Breast epithelium (tissue), 4 donors: ENCODE measurements around the gene MADCAM1. TPM values are rescaled to one million over a fixed set of nuclear protein-coding genes. Genes with fewer than 3 reads are reported as not detected.
A peak's percentile ranks its signal among the peaks of the same experiment; 100 is the strongest.

ENCODE experiments used
- DNase-seq, 2 donors: peaks; one replicate each; pipeline ENCODE4 v3.0.0-alpha.2; 2019; ENCODE audit warnings: low spot score in 2 of 2
- H3K27ac ChIP-seq, 2 donors: fragments of 200-600 bp; sonication (generic) in 1 of 2; one replicate each; pipeline ENCODE4 v1.5.1; 2016 to 2019; ENCODE audit warnings: mild to moderate bottlenecking in 1 of 2
- H3K27me3 ChIP-seq, 2 donors: fragments of 200-600 bp; sonication (generic) in 1 of 2; one replicate each; pipeline versions ENCODE4 v1.5.1 to v1.6.0; 2017 to 2019; ENCODE audit warnings: control low read depth in 1 of 2, mild to moderate bottlenecking in 1 of 2
- H3K36me3 ChIP-seq: fragments of 200-600 bp; one replicate; pipeline ENCODE4 v1.5.1; 2019
- H3K4me1 ChIP-seq, 2 donors: fragments of 200-600 bp; sonication (generic); one replicate each; pipeline ENCODE4 v1.5.1; 2016 to 2019; ENCODE audit warnings: control low read depth in 1 of 2
- H3K4me3 ChIP-seq, 3 donors: fragments of 200-600 bp; sonication (generic); 1 replicate in 2 of 3; 2 replicates in 1 of 3; pipeline ENCODE4 v1.5.1; 2016 to 2019; ENCODE audit warnings: mild to moderate bottlenecking in 3 of 3, moderate library complexity in 2 of 3
- H3K9me3 ChIP-seq, 2 donors: fragments of 200-600 bp; sonication (generic) in 1 of 2; one replicate each; pipeline ENCODE4 v1.5.1; 2016 to 2019; ENCODE audit warnings: control low read depth in 1 of 2
- POLR2A ChIP-seq: fragments of 450-650 bp; IDR thresholded peaks from one replicate; pipeline ENCODE4 v1.6.1; 2016; ENCODE audit warnings: antibody characterized with exemption, mild to moderate bottlenecking, moderate library complexity
- POLR2AphosphoS5 ChIP-seq, 3 donors: sonication (generic); formaldehyde crosslinking; IDR thresholded peaks; one replicate each; pipeline ENCODE4 v1.6.1; 2017; ENCODE audit warnings: antibody characterized with exemption in 3 of 3
- intact Hi-C: fragments of 100-400 bp; cut with DNase I; formaldehyde crosslinking; loops from one replicate; pipeline ENCODE4 v1.15.1; 2023; ENCODE audit warnings: low total_unique reads
- total RNA-seq, 3 donors: library from RNA; depleted of rRNA; stranded (reverse); fragments of >200 nt; gene quantifications; one replicate each; pipeline ENCODE4 v1.1.0, GENCODE V29; 2016
- TF ChIP-seq, protein P1 (sequence below), 3 donors: fragments of 450-650 bp; IDR thresholded peaks; one replicate each; pipeline ENCODE4 v1.5.1; 2016 to 2017; ENCODE audit warnings: antibody characterized with exemption in 3 of 3, mild to moderate bottlenecking in 3 of 3, moderate library complexity in 3 of 3

The MADCAM1 gene
- total RNA-seq, 3 donors from 2014 or later = 0.66 TPM; not detected in 2

- H3K36me3 ChIP-seq = no peaks in the 10 kb centered on the region
- peak within 1 kb of the TSS; percentile 91 to 100 (median 96) for H3K4me3 ChIP-seq
- intact Hi-C loops = no loop called here
- H3K4me1 ChIP-seq = peaks cover 5 to 6% of the 10 kb centered on the region in 2 donors
- peak within 1 kb of the TSS; percentile 91 to 95 for H3K27ac ChIP-seq
- H3K27me3 ChIP-seq = no peaks in the 10 kb centered on the region
- no peaks in the 10 kb centered on the region for H3K9me3 ChIP-seq
- TF ChIP-seq POLR2AphosphoS5 (IDR thresholded peaks at IDR 0.05) (peak; percentile 68 to 93 (median 70)), POLR2A (no peak)
- TF ChIP-seq, protein P1, sequence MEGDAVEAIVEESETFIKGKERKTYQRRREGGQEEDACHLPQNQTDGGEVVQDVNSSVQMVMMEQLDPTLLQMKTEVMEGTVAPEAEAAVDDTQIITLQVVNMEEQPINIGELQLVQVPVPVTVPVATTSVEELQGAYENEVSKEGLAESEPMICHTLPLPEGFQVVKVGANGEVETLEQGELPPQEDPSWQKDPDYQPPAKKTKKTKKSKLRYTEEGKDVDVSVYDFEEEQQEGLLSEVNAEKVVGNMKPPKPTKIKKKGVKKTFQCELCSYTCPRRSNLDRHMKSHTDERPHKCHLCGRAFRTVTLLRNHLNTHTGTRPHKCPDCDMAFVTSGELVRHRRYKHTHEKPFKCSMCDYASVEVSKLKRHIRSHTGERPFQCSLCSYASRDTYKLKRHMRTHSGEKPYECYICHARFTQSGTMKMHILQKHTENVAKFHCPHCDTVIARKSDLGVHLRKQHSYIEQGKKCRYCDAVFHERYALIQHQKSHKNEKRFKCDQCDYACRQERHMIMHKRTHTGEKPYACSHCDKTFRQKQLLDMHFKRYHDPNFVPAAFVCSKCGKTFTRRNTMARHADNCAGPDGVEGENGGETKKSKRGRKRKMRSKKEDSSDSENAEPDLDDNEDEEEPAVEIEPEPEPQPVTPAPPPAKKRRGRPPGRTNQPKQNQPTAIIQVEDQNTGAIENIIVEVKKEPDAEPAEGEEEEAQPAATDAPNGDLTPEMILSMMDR (IDR thresholded peaks at IDR 0.05) = peak in 2 of 3 donors; percentile 21 to 36
- peak; percentile 50 to 97 for DNase-seq
Observed at GRCh38 chr19:507286-508203, 11.3 kb downstream of the MADCAM1 start, which contains the start of gene TPGS1. Gene TPGS1 (plus strand): TSS chr19:507497. CDS start chr19:507507, 10 bp downstream.

DNA sequence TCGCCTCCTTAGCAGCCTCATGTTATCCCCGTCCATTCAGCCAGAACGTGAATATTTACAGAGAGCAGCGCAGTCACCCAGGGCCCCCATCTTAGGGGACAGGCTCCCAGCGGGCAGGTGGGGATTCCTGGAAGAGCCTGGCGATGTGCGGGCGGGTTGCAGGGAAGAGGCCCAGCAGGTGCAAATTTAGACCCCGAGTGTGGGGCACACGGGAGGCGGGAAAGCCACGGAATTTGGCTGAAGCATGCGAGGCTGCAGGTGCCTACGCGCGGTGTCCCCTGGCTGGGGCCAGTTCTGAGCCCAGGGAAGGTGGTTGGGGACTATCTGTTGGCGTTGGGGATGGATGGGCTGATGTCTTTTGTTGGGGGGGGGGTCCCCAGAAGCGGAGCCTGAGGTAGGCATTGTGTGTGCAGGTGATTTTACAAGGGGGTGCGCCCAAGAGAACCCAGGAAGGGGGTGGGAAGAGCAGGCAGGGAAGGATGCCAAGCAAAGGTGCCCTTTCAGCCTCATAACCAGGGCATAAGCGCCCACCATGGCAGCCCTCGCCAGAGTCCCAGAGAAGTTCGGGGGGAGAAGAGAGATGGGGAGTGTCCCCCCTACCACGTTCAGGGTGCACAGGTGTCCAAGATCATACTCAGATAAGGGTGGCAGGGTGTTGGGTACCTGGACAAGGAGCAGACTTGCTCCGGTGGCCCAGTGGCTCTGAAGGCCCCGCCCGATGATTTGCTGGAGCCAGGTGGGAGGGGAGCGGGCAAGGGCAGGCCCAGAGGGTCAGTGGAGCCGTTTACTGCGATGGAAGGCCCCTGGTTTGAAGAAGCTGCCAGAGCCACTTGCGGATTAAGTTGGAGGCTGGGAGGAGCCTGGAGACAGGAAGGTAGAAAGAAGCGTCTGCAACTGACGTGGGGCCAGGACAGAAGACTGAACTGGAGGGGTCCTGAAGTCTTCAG, 12.2 kb downstream of the MADCAM1 start:
- no peaks in the 10 kb centered on the region for H3K27me3 ChIP-seq
- H3K4me3 ChIP-seq = peak overlapping the region; percentile 91 to 100 (median 96)
- H3K4me1 ChIP-seq = peaks cover 5 to 6% of the 10 kb centered on the region in 2 donors
- H3K27ac ChIP-seq = no peak overlapping the region
- no peaks in the 10 kb centered on the region for H3K9me3 ChIP-seq
- intact Hi-C loops = no loop called here
- no peak for DNase-seq
- H3K36me3 ChIP-seq = no peaks in the 10 kb centered on the region
- TF ChIP-seq, protein P1 (IDR thresholded peaks at IDR 0.05) = no peak
- TF ChIP-seq POLR2AphosphoS5 (IDR thresholded peaks at IDR 0.05) (no peak), POLR2A (no peak)

- H3K27me3 ChIP-seq = no peaks in the 10 kb centered on the region
- DNase-seq = no peak
- H3K4me1 ChIP-seq = peaks cover 5 to 6% of the 10 kb centered on the region in 2 donors
- TF ChIP-seq POLR2A = no peak
- TF ChIP-seq, protein P1 (IDR thresholded peaks at IDR 0.05) = peak; percentile 74 to 85 (median 82)
- H3K27ac ChIP-seq = peak overlapping the region; percentile 68 to 80
- intact Hi-C loops = no loop called here
- peak overlapping the region in 2 of 3 donors; percentile 5 to 37 for H3K4me3 ChIP-seq
- no peaks in the 10 kb centered on the region for H3K36me3 ChIP-seq
- no peaks in the 10 kb centered on the region for H3K9me3 ChIP-seq
Observed at GRCh38 chr19:510606-511100, 14.4 kb downstream of the MADCAM1 start.

DNA sequence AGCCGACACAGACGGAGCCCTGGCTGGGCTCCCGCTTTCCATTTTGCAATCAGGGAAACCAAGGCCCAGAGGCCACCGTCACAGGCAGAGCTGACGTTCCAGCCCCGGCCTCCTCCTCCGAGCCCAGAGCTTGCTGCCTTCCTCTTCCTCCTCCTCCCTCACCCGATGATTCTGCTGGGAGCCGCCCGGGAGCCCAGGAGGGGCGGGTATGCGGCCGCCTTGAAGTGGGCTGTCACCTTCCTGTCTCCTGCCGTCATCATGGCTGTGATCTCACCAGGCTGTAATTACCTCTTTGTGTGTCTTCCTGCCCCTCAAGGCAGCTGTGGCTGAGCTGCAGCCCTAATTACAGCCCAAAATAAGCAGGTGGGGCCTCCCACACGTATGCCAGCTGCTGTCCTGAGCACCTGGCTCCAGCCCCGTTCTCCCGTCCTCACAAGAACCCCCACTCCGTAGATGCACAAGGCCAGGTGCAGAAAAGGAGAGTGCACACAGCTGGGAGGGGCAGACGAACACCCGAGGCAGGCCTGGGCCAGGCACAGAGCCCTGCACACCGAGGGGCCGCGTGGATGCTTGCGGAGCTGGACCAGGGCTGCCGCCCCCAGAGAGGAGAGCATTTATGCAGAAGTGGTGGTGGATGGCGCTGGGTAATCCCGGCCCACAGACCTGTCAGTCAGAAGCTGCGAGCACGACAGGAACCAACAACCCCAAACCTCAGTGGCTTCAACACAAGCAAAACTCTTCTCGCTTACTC, 15.0 kb downstream of the MADCAM1 start:
- peak overlapping the region in 2 of 3 donors; percentile 5 to 37 for H3K4me3 ChIP-seq
- H3K36me3 ChIP-seq = no peaks in the 10 kb centered on the region
- H3K9me3 ChIP-seq = no peaks in the 10 kb centered on the region
- intact Hi-C loops = no loop called here
- no peaks in the 10 kb centered on the region for H3K27me3 ChIP-seq
- DNase-seq = no peak
- peaks cover 5% of the 10 kb centered on the region in 2 donors for H3K4me1 ChIP-seq
- peak overlapping the region; percentile 68 to 80 for H3K27ac ChIP-seq
- TF ChIP-seq POLR2AphosphoS5 (IDR thresholded peaks at IDR 0.05) (no peak), POLR2A (no peak)
- TF ChIP-seq, protein P1 (IDR thresholded peaks at IDR 0.05) = no peak
